ENCODE measurements around the gene NEUROD1.

DNA sequence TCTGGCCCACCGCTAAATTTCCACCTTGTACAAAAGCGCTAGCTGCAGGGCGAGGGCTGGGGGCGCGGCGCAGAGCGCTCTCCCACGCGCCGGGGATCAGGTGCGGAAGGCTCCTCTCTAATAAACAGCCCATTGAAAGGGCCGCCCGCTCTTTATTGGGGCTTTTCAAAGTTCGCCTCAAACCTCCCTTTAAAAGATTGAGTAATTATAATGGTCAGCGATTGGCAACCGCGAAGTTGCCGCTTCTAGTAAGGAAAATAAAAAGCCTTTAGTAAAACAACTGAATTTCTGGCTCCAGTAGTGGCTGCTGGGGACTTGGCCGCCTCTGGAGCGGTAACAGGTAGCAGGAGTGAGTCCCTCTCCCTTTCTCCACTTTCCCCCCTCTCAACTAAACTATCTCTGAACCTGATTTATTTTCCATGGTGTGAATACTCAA is 755 bp downstream of the NEUROD1 start:
- TF ChIP-seq, protein P1, sequence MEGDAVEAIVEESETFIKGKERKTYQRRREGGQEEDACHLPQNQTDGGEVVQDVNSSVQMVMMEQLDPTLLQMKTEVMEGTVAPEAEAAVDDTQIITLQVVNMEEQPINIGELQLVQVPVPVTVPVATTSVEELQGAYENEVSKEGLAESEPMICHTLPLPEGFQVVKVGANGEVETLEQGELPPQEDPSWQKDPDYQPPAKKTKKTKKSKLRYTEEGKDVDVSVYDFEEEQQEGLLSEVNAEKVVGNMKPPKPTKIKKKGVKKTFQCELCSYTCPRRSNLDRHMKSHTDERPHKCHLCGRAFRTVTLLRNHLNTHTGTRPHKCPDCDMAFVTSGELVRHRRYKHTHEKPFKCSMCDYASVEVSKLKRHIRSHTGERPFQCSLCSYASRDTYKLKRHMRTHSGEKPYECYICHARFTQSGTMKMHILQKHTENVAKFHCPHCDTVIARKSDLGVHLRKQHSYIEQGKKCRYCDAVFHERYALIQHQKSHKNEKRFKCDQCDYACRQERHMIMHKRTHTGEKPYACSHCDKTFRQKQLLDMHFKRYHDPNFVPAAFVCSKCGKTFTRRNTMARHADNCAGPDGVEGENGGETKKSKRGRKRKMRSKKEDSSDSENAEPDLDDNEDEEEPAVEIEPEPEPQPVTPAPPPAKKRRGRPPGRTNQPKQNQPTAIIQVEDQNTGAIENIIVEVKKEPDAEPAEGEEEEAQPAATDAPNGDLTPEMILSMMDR (conservative IDR thresholded peaks at IDR 0.05; ENCODE audit: low read depth, low read length) = no peak
- TF ChIP-seq EZH2 (IDR thresholded peaks at IDR 0.05; ENCODE audit: low read length, unreplicated experiment) = no peak
- TF ChIP-seq EZH2phosphoT487 (IDR thresholded peaks at IDR 0.05; ENCODE audit: borderline replicate concordance, low read length) = no peak
